HG02642 (cell line): ENCODE data around the gene MYO9B.
A peak's percentile ranks its signal among the peaks of the same experiment; 100 is the strongest.

Source experiments
- ATAC-seq: cut with Tn5 transposase; IDR thresholded peaks from one replicate; pipeline ENCODE4 v1.9.1; 2021; ENCODE audit warnings: mild to moderate bottlenecking; ENCODE audit not compliant: unreplicated experiment, poor library complexity

MYO9B gene, protein sequence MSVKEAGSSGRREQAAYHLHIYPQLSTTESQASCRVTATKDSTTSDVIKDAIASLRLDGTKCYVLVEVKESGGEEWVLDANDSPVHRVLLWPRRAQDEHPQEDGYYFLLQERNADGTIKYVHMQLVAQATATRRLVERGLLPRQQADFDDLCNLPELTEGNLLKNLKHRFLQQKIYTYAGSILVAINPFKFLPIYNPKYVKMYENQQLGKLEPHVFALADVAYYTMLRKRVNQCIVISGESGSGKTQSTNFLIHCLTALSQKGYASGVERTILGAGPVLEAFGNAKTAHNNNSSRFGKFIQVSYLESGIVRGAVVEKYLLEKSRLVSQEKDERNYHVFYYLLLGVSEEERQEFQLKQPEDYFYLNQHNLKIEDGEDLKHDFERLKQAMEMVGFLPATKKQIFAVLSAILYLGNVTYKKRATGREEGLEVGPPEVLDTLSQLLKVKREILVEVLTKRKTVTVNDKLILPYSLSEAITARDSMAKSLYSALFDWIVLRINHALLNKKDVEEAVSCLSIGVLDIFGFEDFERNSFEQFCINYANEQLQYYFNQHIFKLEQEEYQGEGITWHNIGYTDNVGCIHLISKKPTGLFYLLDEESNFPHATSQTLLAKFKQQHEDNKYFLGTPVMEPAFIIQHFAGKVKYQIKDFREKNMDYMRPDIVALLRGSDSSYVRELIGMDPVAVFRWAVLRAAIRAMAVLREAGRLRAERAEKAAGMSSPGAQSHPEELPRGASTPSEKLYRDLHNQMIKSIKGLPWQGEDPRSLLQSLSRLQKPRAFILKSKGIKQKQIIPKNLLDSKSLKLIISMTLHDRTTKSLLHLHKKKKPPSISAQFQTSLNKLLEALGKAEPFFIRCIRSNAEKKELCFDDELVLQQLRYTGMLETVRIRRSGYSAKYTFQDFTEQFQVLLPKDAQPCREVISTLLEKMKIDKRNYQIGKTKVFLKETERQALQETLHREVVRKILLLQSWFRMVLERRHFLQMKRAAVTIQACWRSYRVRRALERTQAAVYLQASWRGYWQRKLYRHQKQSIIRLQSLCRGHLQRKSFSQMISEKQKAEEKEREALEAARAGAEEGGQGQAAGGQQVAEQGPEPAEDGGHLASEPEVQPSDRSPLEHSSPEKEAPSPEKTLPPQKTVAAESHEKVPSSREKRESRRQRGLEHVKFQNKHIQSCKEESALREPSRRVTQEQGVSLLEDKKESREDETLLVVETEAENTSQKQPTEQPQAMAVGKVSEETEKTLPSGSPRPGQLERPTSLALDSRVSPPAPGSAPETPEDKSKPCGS (N-terminal part only)

DNA sequence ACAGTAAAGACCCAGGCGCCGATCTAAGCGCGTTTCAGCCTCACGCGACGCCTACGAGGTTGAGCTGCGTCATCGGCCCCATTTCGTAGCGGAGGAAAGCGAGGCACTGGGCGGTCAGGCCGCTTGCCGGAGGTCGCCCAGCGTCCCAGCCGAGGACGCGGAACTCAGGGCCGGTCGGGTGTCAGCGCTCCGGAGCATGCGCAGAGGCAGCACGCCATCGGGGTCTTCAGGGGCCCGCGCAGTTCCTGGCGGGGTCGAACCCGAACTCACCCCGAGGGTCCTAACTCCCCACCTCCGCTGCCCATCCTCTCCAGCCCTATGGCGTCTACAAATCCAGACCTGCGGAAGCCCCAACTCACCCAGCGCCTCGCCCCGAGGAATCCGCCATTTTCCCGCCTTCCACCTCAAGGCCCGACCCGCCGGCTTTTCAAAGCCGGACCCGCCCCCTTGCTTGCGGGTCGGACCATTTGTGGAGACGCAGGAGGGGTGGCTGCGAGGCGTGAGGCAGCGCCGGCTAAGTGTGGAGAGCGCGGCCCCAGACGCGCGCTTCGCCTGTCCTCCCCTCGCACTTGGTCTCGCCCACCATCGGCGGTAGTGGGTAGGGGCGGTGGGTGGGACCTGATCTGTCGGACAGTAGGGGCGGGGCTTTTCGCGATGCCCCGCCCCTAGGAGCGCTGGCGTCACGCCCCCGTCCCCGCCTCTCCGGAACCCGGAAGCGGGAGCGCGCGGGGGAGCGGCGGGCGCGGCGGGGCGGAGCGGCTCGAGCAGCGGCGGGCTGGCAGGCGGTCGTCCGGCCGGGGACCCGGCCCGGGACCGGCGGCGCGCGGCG, at the start of gene MYO9B, which contains the start of gene HAUS8:
MYO9B (plus strand) TSS at position 743 of the 829 bp plus-strand sequence. CDS start 25,941 bp downstream, outside the sequence.
HAUS8 (minus strand) TSS at position 418 of the 829 bp plus-strand sequence; CDS start at position 388, 30 bp downstream.
- ATAC-seq, result peak; percentile 83

DNA sequence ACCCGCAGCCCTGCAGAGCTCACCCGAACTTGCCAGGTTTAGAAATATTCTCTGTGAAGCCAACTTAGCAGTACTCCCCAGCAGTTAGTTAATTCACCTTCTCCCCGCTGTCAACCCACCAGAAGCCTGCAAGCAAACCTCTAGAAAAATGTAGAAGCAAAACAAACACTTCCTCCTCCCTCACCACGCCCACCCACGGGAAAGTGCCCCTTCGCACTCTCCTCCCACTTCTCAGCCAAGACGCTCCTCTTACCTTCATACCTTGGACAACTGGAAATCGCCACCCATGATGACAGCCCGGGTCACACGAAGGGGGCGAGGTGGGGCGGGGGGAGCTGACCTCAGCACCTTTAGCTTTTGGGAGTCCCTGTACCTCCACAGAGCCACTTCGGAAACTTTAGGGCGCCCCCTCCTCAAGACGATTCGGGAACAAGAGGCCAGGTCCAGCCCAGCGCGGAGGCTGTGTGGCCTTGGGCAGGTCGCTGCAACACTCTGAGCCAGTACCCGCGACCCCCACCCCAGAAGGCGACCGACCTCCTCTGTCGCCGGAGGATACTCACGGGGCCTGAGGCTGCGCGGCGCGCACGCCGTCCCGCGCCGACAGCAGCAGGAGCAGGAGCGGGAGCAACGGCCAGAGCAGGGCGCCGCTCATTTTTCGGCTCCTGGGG, 49.5 kb upstream of the MYO9B start:
- ATAC-seq, result no peak

DNA sequence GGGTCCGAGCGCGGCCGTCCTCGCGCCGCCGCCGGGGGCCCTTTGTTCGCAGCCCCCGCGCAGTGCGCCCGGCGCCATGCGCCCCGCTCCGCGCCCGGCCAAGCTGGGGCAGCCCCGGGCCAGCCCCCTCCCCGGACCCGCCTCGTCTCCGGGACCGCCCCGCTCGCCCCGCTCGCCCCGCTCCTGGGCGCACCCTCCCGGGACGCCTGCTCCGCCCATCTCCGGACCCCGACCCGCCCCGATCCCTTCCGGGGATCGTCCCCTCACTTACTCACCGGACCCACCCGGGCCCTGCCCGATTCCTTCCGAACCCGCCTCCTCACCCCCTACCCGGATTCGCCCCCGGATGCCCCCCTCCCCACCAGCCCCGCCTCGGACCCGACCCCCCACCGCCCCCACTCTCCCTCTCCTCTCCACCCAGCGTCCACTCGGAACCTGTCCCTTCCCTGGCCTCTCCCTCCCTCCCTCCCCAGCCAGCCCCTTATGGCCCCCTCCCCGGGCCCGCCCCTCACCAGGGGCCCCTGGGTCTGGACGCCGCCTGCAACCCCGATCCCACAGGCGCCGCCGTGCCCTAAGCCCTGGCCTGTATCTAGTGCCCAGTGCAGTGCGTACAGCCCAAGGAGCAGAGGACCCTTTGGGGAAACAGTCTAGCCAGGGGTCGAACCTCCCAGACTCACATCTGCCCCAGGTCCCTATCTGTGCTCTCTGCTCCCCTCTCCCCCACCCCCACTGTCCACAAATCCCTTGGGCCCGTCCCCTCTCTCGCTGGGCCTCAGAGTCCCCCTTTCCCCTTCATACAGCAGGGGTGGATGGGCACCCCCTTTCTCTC, 48.7 kb upstream of the MYO9B start, which contains the start of gene CPAMD8:
CPAMD8 (minus strand) TSS at position 105 of the 829 bp plus-strand sequence. CDS start 168 bp downstream, outside the sequence.
- no peak for ATAC-seq

DNA sequence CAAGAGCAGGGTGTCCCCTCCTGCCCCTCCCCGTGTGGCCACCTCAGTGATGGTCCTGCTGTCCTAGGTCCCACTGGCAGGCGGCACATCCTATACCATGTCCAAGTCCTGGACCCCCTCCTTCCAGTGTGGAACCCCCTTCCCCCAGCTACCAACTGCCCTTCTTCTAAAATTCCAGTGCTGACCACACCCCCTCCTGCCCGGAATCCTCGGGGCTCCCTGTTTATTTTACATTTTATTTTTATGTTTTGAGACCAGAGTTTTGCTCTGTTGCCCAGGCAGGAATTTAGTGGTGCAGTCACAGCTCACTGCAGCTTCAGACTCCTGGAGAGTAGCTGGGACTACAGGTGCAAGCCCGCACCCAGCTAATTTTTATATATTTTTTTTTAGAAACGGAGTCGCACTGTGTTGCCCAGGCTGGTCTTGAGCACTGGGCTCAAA, 48.0 kb upstream of the MYO9B start:
- no peak for ATAC-seq

DNA sequence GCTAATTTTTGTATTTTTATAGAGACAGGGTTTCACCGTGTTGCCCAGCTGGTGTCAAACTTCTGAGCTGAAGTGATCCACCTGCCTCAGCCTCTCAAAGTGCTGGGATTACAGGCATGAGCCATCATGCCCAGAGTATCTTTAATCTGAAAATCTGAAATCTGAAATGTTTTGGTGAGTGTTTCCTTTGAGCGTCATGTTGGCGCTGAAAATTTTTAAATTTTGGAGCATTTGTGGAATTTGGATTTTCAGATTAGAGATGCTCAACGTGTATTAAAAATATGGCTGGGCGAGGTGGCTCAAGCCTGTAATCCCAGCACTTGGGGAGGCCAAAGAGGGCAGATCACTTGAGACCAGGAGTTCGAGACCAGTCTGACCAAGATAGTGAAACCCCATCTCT, 43.8 kb upstream of the MYO9B start:
- ATAC-seq, result no peak

DNA sequence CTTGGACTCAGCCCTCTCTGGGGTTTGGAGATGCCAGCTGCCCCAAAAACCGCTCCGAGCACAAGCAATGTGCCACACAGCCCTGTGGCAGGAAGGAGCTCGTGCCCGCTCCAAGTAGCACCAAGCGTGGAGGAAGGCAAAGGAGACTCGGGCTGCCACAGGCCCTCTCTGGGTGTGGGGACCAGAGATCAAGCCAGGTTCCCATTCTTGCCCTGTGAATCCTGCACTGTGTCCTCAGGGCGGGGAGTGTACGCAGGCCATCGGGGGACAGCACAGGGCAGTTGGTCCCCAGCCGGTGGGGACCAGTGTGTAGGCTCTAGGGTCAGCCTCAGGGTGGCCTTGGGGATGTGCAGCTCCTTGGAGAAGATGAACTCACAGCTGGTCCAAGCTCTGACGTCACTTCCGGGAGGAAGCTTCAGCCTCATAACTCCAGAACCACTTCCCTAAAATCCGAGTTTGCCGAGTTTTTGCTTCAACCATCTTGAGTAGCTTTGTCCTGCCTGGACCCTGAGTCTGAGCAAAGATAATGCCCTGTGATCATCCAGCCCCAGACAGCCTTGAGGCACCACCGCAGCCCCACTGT, 39.6 kb upstream of the MYO9B start:
- ATAC-seq, result no peak

DNA sequence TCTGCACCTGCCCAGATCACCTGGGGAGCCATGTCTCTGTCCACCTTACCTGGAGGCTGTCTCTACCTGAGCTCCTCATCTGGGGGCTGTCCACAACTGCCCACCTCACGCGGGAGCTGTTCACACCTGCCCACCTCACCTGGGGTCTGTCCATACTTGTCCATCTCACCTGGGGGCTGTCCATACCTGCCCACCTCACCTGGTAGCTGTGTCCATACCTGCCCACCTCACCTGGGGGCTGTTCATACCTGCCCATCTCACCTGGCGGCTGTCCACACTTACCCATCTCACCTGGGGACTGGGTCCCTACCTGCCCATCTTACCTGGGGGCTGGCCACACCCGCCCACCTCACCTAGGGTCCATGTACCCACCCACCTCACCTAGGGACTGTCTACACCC, 38.9 kb upstream of the MYO9B start:
- ATAC-seq, result no peak

DNA sequence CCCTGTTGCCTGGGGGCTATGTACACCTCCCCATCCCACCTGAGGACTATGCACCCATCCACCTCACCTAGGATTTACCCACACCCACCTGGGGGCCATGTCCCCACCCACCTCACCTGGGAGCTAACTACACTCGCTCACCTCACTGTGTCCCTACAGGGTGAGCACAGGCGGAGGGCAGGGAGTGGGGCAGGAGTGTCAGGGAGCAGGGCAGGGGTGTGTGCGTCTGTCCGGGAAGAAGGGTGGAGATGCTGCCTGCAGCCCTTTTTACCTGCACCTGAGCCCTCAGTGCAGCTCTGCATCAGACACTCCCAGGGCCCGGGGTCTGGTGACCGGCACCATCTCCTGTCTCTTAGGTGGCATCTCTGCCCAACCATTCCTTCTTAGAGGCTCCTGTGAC, 38.4 kb upstream of the MYO9B start:
- no peak for ATAC-seq

DNA sequence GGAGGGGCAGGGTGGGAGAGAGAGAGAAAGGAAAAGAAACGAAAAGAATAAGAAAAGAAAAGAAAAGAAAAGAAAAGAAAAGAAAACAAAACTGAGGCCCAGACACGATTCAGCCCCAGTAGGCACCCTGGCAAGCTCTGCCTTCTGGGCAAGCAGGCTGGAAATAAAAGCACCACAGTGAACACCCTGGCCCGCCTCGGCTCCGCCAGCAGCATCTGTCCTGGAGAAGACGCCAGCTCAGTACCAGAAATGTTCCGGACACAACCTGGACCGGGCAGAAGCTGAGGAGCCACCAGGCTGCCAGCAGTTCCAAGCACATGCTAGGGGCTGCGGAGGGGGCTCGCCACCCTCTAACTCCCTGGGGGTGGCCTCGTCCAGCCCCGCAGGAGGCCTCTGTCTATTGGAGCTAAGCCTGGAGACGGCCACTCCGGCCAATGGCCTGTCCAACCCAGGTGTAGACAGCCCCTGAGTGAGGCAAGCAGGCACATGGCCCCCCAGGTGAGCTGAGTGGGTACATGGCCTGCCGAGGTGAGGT, 37.5 kb upstream of the MYO9B start:
- no peak for ATAC-seq

DNA sequence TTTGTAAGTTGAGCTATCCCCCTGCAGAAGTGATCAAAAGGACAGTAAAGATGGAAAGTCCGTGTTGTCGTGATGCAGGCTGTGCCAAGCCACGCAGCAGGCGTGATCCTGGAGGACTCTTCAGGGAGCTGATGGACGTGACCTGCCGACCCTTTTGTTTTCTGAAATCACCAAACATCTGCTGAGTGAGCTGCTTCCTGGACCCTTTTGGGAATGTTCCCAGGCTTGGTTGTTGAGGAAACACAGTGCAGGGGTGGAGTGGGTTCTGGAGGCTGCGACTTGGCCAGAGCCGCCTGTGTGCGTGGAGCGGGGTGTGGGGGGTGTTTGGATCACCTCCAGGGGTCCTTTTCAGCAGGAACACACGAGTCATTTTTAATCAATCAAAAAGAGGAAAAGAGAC, 33.6 kb upstream of the MYO9B start:
- no peak for ATAC-seq

DNA sequence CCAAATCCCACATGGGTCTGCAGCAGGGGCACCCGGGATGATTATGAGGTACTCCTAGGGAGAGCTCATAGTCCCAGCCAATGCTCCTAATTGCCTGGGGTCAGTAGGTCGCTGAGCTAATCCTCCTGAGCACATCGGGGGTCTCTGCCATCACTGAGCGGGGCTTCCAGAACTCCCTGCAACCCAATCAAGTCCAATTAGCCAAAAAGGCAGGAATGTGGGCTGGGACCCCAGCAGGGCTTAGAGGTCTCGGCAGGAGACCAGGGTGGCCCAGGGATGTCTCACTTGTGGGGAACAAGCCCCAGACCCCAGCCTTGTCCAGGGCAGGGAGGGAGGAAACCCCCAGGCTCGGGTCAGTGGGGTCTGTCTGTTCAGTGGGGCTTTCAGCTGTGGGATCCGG, 31.8 kb upstream of the MYO9B start:
- no peak for ATAC-seq

DNA sequence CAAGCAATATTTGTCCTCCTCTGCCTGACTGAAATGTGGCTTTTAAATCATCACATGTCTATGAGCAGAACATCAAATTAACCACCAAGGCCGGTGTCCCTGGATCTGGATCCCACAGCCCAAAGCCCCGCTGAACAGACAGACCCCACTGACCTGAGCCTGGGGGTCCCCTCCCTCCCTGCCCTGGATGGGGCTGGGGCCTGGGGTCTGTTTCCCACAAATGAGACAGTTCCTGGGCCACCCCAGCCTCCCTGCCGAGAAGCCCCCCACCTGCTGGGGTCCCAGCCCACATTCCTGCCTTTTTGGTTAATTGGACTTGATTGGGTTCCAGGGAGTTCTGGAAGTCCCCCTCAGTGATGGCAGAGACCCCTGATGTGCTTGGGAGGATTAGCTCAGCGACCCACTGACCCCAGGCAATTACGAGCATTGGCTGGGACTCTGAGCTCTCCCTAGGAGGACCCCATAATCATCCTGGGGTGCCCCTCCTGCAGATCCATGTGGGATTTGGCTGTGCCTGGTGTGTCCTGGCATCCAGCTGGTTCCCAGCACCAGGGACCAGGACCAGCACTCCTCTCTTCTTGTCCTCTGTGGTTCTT, 29.6 kb upstream of the MYO9B start:
- no peak for ATAC-seq

DNA sequence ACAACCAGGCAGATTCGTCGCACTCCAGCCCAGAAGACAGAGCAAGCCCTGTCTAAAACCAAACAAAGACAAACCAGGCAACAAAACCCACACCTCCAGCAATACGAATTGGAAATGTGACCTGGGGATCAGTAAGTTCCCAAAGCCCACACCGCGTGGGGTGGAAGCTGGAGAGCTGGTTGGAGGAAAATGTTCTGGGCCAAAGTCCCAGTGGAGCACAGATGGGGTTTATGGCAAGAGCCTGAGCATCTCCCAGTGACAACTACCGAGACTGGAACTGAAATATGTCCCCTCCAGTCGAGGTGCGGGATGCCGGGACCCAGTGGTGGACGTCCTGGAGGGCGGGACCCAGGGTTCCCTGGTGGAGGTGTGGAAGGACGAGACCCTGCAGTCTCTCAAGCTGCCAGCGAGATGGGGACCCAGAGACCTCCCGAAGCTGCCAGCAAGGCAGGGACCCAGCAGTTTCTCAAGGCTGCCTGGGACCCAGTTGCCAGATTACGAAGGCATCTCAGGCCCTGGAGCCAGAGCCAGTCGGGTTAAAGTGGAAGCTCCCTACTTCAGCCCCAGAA, 26.6 kb upstream of the MYO9B start:
- ATAC-seq, result no peak

DNA sequence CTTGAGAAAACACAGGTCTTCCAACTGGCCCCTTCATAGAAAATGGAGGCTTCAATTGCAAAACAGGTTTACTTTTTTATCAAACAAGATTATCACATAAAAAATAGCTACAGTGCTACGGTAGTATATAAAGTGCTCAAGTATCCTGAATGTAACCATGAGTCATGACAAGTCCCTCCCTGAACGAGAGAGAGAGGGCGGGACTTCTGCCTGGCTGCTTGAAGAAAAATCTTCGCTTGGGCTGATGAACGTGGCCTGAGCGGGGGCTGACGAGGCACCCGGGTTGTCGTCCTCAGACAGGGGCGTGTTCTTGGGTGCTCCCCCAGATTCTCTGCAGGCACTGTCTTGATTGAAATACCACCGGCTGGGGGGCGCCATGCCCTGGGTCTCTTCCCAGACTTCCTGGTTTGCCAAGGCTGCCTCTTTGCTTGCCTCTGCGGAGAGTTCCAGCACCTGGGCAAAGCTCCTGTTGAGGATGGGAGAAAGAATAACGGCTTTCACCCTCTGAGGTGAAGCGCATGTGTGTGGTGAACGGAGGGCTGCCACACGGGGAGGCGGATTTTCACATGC, 25.8 kb upstream of the MYO9B start:
- ATAC-seq, result no peak

DNA sequence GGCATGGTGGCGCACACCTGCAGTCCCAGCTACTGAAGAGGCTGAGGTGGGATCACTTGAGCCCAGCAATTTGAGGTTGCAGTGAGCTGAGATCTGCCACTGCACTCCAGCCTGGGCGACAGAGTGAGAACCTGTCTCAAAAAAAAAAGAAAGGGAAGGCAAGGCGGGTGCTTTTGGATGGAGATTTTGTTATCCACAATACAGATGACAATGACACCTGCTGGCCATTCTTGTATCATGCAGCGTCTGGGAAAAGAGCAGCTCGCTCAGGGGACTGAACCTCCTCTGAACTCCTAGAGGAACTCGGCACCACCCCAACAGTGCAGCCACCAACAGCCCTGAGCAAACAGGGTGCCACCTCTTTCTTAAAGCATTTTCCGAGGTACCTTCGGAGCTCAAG, 23.1 kb upstream of the MYO9B start:
- no peak for ATAC-seq

DNA sequence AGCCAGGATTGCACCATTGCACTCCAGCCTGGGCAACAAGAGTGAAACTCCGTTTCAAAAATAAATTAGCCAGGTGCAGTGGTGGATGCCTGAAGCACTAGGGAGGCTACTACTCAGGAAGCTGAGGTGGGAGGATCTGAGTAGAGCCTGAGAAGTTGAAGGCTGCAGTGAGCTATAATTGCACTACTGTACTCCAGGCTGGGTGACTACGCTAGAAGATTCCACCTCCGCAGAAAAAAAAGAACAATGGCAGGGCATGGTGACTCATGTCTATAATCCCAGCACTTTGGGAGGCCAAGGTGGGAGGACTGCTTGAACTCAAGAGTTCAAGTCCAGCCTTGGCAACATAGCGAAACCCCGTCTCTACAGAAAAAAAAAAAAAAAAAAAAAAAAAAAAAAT, 20.8 kb upstream of the MYO9B start:
- no peak for ATAC-seq
